A673 (cell line): ENCODE data around the gene PHACTR4. TPM values are rescaled to one million over a fixed set of nuclear protein-coding genes. Genes with fewer than 3 reads are reported as not detected.

Experiments used
- BruUV-seq: library from RNA; stranded (reverse); fragments of 400-500 nt; replicated peaks from 2 replicates; lab custom pipeline; 2021; lab: Mats Ljungman, UMichigan
- CTCF ChIA-PET: fragments of 300-600 bp; sonication (Branson Sonifier 250); formaldehyde crosslinking; loops from one replicate; lab custom pipeline; 2022; ENCODE audit warnings: antibody characterized with exemption; lab: Charles Lee
- POLR2A ChIA-PET: fragments of 300-600 bp; sonication (Branson Sonifier 250); formaldehyde crosslinking; loops from one replicate; lab custom pipeline; 2022; ENCODE audit warnings: antibody characterized with exemption; ENCODE audit not compliant: low non-redundant PET; lab: Charles Lee
- DNase-seq: peaks from one replicate; pipeline ENCODE4 v3.0.0-alpha.2; 2015; ENCODE audit warnings: low spot score
- H3K27ac ChIP-seq: fragments of 200-600 bp; sonication (generic); 2 replicates; pipeline ENCODE4 v1.5.1; 2016; ENCODE audit warnings: mixed run types, low read depth, mild to moderate bottlenecking, mixed read lengths, antibody characterized with exemption, low read length; ENCODE audit not compliant: poor library complexity, severe bottlenecking
- H3K27me3 ChIP-seq: fragments of 200-600 bp; sonication (generic); replicated peaks from 2 replicates; pipeline ENCODE4 v1.6.1; 2017; ENCODE audit warnings: mixed run types, low read depth, mild to moderate bottlenecking, mixed read lengths, antibody characterized with exemption, low read length; ENCODE audit not compliant: insufficient read depth, poor library complexity
- H3K36me3 ChIP-seq: fragments of 200-600 bp; sonication (generic); 2 replicates; pipeline ENCODE4 v1.6.1; 2016; ENCODE audit warnings: mixed run types, mild to moderate bottlenecking, mixed read lengths, antibody characterized with exemption, low read length; ENCODE audit not compliant: insufficient read depth, poor library complexity, severe bottlenecking
- H3K4me1 ChIP-seq: fragments of 200-600 bp; sonication (generic); 2 replicates; pipeline ENCODE4 v1.6.1; 2017; ENCODE audit warnings: mixed run types, mild to moderate bottlenecking, mixed read lengths, antibody characterized with exemption, low read length; ENCODE audit not compliant: insufficient read depth, poor library complexity, severe bottlenecking
- H3K4me3 ChIP-seq: fragments of 200-600 bp; sonication (generic); 2 replicates; pipeline ENCODE4 v1.5.1; 2016; ENCODE audit warnings: low read depth, mixed run types, mild to moderate bottlenecking, mixed read lengths, low read length; ENCODE audit not compliant: poor library complexity, severe bottlenecking
- H3K9me3 ChIP-seq: fragments of 200-600 bp; sonication (generic); 2 replicates; pipeline ENCODE4 v1.6.1; 2016; ENCODE audit warnings: mixed run types, low read depth, mild to moderate bottlenecking, mixed read lengths, antibody characterized with exemption, low read length; ENCODE audit not compliant: poor library complexity, severe bottlenecking
- EZH2 ChIP-seq: fragments of 200-600 bp; sonication (generic); IDR thresholded peaks from 2 replicates; pipeline ENCODE4 v1.6.1; 2017; ENCODE audit warnings: borderline replicate concordance, low read depth, mild to moderate bottlenecking, mixed read lengths, antibody characterized with exemption, low read length; ENCODE audit not compliant: poor library complexity, severe bottlenecking
- intact Hi-C: fragments of 100-400 bp; cut with micrococcal nuclease; formaldehyde crosslinking; loops from one replicate; pipeline ENCODE4 v1.10.0; 2022; ENCODE audit not compliant: unreplicated experiment
- total RNA-seq: library from RNA; stranded (reverse); gene quantifications from 2 replicates; pipeline ENCODE4 v1.2.3, GENCODE V29; 2021
- TF ChIP-seq, protein P1 (sequence below): fragments of 300-800, 200-600 bp; sonication (generic); conservative IDR thresholded peaks from 2 replicates; pipeline ENCODE4 v1.5.1; 2017; ENCODE audit warnings: low read depth, mild to moderate bottlenecking, antibody characterized with exemption, low read length, moderate library complexity, mixed read lengths

Gene PHACTR4
- total RNA-seq, 1 experiment from 2014 or later = 63.4 TPM

DNA sequence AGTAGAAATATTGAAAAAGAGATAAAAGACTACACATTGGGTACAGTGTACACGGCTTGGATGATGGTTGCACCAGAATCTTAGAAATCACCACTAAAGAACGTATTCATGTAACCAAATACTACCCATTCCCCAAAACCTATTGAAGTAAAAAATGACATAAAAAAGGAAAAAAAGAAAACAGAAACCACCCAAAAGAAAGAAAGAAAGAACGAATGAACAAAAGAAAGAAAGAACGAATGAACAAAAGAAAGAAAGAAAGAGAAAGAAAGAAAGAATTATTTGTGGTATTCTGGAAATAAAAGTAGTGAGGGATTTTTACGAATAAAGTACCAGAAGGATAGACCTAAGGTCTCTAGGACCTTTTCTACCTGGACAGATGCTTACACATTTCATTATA is 42.1 kb downstream of the PHACTR4 start:
- TF ChIP-seq EZH2 = no peak
- TF ChIP-seq, protein P1, sequence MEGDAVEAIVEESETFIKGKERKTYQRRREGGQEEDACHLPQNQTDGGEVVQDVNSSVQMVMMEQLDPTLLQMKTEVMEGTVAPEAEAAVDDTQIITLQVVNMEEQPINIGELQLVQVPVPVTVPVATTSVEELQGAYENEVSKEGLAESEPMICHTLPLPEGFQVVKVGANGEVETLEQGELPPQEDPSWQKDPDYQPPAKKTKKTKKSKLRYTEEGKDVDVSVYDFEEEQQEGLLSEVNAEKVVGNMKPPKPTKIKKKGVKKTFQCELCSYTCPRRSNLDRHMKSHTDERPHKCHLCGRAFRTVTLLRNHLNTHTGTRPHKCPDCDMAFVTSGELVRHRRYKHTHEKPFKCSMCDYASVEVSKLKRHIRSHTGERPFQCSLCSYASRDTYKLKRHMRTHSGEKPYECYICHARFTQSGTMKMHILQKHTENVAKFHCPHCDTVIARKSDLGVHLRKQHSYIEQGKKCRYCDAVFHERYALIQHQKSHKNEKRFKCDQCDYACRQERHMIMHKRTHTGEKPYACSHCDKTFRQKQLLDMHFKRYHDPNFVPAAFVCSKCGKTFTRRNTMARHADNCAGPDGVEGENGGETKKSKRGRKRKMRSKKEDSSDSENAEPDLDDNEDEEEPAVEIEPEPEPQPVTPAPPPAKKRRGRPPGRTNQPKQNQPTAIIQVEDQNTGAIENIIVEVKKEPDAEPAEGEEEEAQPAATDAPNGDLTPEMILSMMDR = no peak
- POLR2A ChIA-PET = interaction anchor here (0.6 kb wide), 1 partner anchor 192 kb away, joined by 4 read pairs; no protein-coding TSS in a partner anchor
- peaks cover 21% of the 10 kb centered on the region for H3K4me1 ChIP-seq

DNA sequence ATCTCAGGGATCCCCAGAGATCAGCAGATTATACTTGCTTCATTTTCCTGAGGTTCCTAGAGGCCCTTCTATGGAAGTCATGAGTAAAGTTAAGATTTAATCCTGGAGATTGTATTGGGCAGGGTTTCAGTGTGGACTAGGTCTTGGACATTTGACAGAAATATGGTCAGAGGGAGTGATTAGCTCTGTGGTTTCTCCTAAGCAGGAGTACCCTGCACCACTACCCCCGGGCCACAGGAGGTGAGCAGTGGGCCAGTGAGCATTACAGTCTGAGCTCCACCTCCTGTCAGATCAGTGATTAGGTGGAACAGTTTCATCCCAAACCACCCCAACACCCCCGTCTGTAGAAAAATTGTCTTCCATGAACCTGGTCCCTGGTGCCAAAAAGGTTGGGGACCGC is 43.2 kb downstream of the PHACTR4 start:
- Histone ChIP-seq H3K4me3 (no peak overlapping the region), H3K27ac (no peak overlapping the region), H3K9me3 (no peaks in the 10 kb centered on the region), H3K4me1 (peaks cover 25% of the 10 kb centered on the region), H3K36me3 (no peaks in the 10 kb centered on the region), H3K27me3 (no peaks in the 10 kb centered on the region)
- ChIA-PET POLR2A (no interaction called here), CTCF (interaction anchor here (1.0 kb wide), 1 partner anchor 190 kb away, joined by 3 read pairs; no protein-coding TSS in a partner anchor)
- no TSS peak for BruUV-seq
- intact Hi-C loops = loop anchor here (5.0 to 10.0 kb wide), 2 partner anchors 102 to 190 kb away; no protein-coding TSS in a partner anchor
- TF ChIP-seq, protein P1 = no peak
- no peak for TF ChIP-seq EZH2
- no peak for DNase-seq

More for the DNA sequence above, 42.1 kb downstream of the PHACTR4 start:
- no peak for DNase-seq
- CTCF ChIA-PET = no interaction called here
- no peaks in the 10 kb centered on the region for H3K9me3 ChIP-seq
- intact Hi-C loops = loop anchor here (5.0 to 10.0 kb wide), 2 partner anchors 103 to 191 kb away; no protein-coding TSS in a partner anchor
- H3K36me3 ChIP-seq = peaks cover 4% of the 10 kb centered on the region
- TSS peak; percentile 9 for BruUV-seq
- no peaks in the 10 kb centered on the region for H3K27me3 ChIP-seq
- H3K27ac ChIP-seq = no peak overlapping the region
- no peak overlapping the region for H3K4me3 ChIP-seq

DNA sequence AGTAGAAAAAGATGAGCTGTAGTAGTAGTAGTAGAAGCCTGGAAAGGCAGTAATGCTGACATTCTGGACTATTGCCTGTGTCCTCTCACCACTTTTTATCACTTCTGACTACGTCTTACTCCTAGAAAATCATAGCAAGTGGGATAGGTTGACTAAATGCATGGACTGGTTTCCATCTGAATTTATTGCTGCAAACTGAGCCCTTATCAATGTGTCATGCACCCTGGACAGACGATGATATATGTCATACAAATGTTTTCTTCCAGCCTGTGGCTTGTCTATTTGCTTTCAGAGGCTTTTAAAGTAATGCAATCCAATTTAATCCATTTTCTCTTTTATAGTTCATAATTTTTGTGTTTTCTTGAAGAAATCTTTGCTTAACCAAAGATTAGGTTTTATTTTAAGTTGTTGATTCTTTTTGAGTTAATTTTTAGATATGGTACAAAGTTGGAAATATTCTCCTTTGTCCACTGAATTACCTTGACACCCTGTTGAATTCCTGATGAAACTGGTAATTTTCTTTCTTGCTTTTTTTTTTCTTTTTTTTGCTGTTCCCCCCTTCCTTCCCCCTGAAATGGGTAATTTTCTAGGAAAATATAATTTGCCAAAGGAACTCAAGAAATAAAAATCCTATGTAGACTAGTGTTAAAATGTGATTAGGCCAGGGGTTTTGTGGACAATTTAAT is 47.1 kb downstream of the PHACTR4 start:
- DNase-seq = no peak
- TF ChIP-seq, protein P1 = no peak
- TF ChIP-seq EZH2 = no peak
- H3K36me3 ChIP-seq = no peaks in the 10 kb centered on the region
- intact Hi-C loops = loop anchor here (10.0 kb wide), 1 partner anchor 98 kb away; no protein-coding TSS in a partner anchor
- POLR2A ChIA-PET = no interaction called here
- H3K9me3 ChIP-seq = no peaks in the 10 kb centered on the region
- H3K4me1 ChIP-seq = peaks cover 25% of the 10 kb centered on the region
- CTCF ChIA-PET = no interaction called here
- H3K27ac ChIP-seq = no peak overlapping the region
- H3K27me3 ChIP-seq = no peaks in the 10 kb centered on the region
- BruUV-seq = no TSS peak
- no peak overlapping the region for H3K4me3 ChIP-seq
